Measurements from ENCODE around the gene AMN.

GRCh38 chr14:102933618-102934231, 11.3 kb downstream of the AMN start:
- TF ChIP-seq, protein P1, sequence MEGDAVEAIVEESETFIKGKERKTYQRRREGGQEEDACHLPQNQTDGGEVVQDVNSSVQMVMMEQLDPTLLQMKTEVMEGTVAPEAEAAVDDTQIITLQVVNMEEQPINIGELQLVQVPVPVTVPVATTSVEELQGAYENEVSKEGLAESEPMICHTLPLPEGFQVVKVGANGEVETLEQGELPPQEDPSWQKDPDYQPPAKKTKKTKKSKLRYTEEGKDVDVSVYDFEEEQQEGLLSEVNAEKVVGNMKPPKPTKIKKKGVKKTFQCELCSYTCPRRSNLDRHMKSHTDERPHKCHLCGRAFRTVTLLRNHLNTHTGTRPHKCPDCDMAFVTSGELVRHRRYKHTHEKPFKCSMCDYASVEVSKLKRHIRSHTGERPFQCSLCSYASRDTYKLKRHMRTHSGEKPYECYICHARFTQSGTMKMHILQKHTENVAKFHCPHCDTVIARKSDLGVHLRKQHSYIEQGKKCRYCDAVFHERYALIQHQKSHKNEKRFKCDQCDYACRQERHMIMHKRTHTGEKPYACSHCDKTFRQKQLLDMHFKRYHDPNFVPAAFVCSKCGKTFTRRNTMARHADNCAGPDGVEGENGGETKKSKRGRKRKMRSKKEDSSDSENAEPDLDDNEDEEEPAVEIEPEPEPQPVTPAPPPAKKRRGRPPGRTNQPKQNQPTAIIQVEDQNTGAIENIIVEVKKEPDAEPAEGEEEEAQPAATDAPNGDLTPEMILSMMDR (conservative IDR thresholded peaks at IDR 0.05): no peak
- no peak for TF ChIP-seq ZFX (IDR thresholded peaks at IDR 0.05)

Measured in C4-2B (cell line).